OCI-LY7 (cell line): Measurements from ENCODE around the gene RNASEH2A. TPM values are rescaled to one million over a fixed set of nuclear protein-coding genes. Genes with fewer than 3 reads are reported as not detected.

Experiments used
- BruUV-seq: library from RNA; stranded (reverse); fragments of 400-500 nt; replicated peaks from 2 replicates; lab custom pipeline; 2021; lab: Mats Ljungman, UMichigan
- CTCF ChIA-PET: fragments of 300-600 bp; sonication (Branson Sonifier 250); formaldehyde crosslinking; loops from one replicate; lab custom pipeline; 2022; ENCODE audit warnings: antibody characterized with exemption; ENCODE audit not compliant: unreplicated experiment; lab: Charles Lee
- POLR2A ChIA-PET: fragments of 300-600 bp; sonication (Branson Sonifier 250); formaldehyde crosslinking; loops from one replicate; lab custom pipeline; 2022; ENCODE audit warnings: antibody characterized with exemption; lab: Charles Lee
- DNase-seq: peaks from one replicate; pipeline ENCODE4 v3.0.0-alpha.2; 2015; ENCODE audit warnings: low spot score
- H2AFZ ChIP-seq: fragments of 200-600 bp; sonication (generic), shearing (Covaris generic); 2 replicates; pipeline ENCODE4 v1.6.1; 2014; ENCODE audit warnings: mild to moderate bottlenecking, antibody characterized with exemption, low read length, moderate library complexity
- H3K27ac ChIP-seq: fragments of 200-600 bp; sonication (generic); 2 replicates; pipeline ENCODE4 v1.5.1; 2014; ENCODE audit warnings: mixed run types, low read depth, mild to moderate bottlenecking, moderate library complexity, low read length, inconsistent platforms; ENCODE audit not compliant: poor library complexity, severe bottlenecking
- H3K36me3 ChIP-seq: fragments of 200-600 bp; sonication (generic); 2 replicates; pipeline ENCODE4 v1.6.1; 2014; ENCODE audit warnings: mild to moderate bottlenecking, antibody characterized with exemption, low read length, moderate library complexity, mixed read lengths; ENCODE audit not compliant: insufficient read depth
- H3K4me1 ChIP-seq: fragments of 200-600 bp; sonication (generic); 2 replicates; pipeline ENCODE4 v1.5.1; 2014; ENCODE audit warnings: mild to moderate bottlenecking, low read length; ENCODE audit not compliant: insufficient read depth, poor library complexity, severe bottlenecking
- H3K4me2 ChIP-seq: fragments of 200-600 bp; sonication (generic); 2 replicates; pipeline ENCODE4 v1.6.1; 2014; ENCODE audit warnings: mild to moderate bottlenecking, low read length
- H3K4me3 ChIP-seq: fragments of 200-600 bp; sonication (generic); 2 replicates; pipeline ENCODE4 v1.5.1; 2014; ENCODE audit warnings: mild to moderate bottlenecking, low read depth, low read length; ENCODE audit not compliant: poor library complexity, severe bottlenecking
- H3K79me2 ChIP-seq: fragments of 200-600 bp; sonication (generic); 2 replicates; pipeline ENCODE4 v1.6.1; 2016; ENCODE audit warnings: low read depth, mild to moderate bottlenecking, low read length, moderate library complexity, mixed read lengths; ENCODE audit not compliant: insufficient read depth
- H3K9me2 ChIP-seq: fragments of 200-600 bp; sonication (generic); 2 replicates; pipeline ENCODE4 v1.6.1; 2016; ENCODE audit warnings: mild to moderate bottlenecking, low read length, mixed read lengths; ENCODE audit not compliant: insufficient read depth
- H3K9me3 ChIP-seq: fragments of 200-600 bp; sonication (generic); 2 replicates; pipeline ENCODE4 v1.6.1; 2014; ENCODE audit warnings: mild to moderate bottlenecking, mixed run types, low read length, mixed read lengths
- H4K20me1 ChIP-seq: fragments of 200-600 bp; sonication (generic); 2 replicates; pipeline ENCODE4 v1.6.1; 2014; ENCODE audit warnings: mild to moderate bottlenecking, antibody characterized with exemption, low read length, moderate library complexity, mixed read lengths; ENCODE audit not compliant: insufficient read depth
- EZH2phosphoT487 ChIP-seq: fragments of 200-600 bp; sonication (generic); IDR thresholded peaks from 2 replicates; pipeline ENCODE4 v1.6.1; 2018; ENCODE audit warnings: low read depth, borderline replicate concordance, mild to moderate bottlenecking, mixed run types, antibody characterized with exemption, low read length, moderate library complexity, mixed read lengths
- intact Hi-C: fragments of 100-400 bp; cut with micrococcal nuclease; formaldehyde crosslinking; loops from one replicate; pipeline ENCODE4 v1.10.0; 2022; ENCODE audit not compliant: unreplicated experiment
- total RNA-seq, 2 experiments: library from RNA; depleted of rRNA in 1 of 2; stranded (reverse); fragments of >200 nt in 1 of 2; shearing (Covaris generic) in 1 of 2; gene quantifications; 2 replicates each; pipeline ENCODE4 v1.2.3, GENCODE V29; 2014 to 2022
- TF ChIP-seq, protein P1 (sequence below): fragments of 200-600 bp; sonication (generic); conservative IDR thresholded peaks from 2 replicates; pipeline ENCODE4 v1.5.1; 2014; ENCODE audit warnings: mild to moderate bottlenecking, antibody characterized with exemption, low read length, moderate library complexity, mixed read lengths

The RNASEH2A gene
- total RNA-seq, 2 experiments from 2014 or later, result 86.0 to 115 TPM

DNA sequence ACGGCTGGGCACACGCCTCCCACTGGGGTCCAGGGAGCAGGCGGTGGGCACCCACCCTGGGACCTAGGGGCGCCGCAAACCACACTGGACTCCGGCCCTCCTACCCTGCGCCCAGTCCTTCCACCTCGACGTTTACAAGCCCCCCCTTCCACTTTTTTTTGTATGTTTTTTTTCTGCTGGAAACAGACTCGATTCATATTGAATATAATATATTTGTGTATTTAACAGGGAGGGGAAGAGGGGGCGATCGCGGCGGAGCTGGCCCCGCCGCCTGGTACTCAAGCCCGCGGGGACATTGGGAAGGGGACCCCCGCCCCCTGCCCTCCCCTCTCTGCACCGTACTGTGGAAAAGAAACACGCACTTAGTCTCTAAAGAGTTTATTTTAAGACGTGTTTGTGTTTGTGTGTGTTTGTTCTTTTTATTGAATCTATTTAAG is 13.5 kb upstream of the RNASEH2A start:
- H3K4me1 ChIP-seq, result peaks cover 45% of the 10 kb centered on the region
- peak overlapping the region; percentile 77 for H3K27ac ChIP-seq
- TSS peak; percentile 90 for BruUV-seq
- ChIA-PET POLR2A (interaction anchor here (0.6 to 2.2 kb wide), 7 partner anchors 9 to 59 kb away, joined by 3 to 5 read pairs (median 3); partner anchors contain the start of genes RNASEH2A, THSD8 and TRIR), CTCF (interaction anchor here (0.6 to 2.8 kb wide), 4 partner anchors 9 to 1386 kb away, joined by 3 to 20 read pairs (median 3); no protein-coding TSS in a partner anchor)
- peaks cover 8% of the 10 kb centered on the region for H3K79me2 ChIP-seq
- H3K4me2 ChIP-seq, result peak overlapping the region; percentile 95
- peak overlapping the region; percentile 84 for H3K4me3 ChIP-seq
- H3K9me3 ChIP-seq, result no peaks in the 10 kb centered on the region
- no peaks in the 10 kb centered on the region; the same call in 1 of the 2 replicates for H4K20me1 ChIP-seq
- TF ChIP-seq, protein P1, sequence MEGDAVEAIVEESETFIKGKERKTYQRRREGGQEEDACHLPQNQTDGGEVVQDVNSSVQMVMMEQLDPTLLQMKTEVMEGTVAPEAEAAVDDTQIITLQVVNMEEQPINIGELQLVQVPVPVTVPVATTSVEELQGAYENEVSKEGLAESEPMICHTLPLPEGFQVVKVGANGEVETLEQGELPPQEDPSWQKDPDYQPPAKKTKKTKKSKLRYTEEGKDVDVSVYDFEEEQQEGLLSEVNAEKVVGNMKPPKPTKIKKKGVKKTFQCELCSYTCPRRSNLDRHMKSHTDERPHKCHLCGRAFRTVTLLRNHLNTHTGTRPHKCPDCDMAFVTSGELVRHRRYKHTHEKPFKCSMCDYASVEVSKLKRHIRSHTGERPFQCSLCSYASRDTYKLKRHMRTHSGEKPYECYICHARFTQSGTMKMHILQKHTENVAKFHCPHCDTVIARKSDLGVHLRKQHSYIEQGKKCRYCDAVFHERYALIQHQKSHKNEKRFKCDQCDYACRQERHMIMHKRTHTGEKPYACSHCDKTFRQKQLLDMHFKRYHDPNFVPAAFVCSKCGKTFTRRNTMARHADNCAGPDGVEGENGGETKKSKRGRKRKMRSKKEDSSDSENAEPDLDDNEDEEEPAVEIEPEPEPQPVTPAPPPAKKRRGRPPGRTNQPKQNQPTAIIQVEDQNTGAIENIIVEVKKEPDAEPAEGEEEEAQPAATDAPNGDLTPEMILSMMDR, result no peak
- no peak for TF ChIP-seq EZH2phosphoT487
- DNase-seq, result no peak
- no peak overlapping the region; the same call in 1 of the 2 replicates for H2AFZ ChIP-seq
- no peaks in the 10 kb centered on the region for H3K9me2 ChIP-seq
- 0 out of 2 replicates have a peak, but pooled peaks cover 3% of the 10 kb centered on the region for H3K36me3 ChIP-seq
- intact Hi-C loops, result loop anchor here (2.0 to 5.0 kb wide), 2 partner anchors 58 to 71 kb away; partner anchors contain the start of genes TNPO2 and TRIR

DNA sequence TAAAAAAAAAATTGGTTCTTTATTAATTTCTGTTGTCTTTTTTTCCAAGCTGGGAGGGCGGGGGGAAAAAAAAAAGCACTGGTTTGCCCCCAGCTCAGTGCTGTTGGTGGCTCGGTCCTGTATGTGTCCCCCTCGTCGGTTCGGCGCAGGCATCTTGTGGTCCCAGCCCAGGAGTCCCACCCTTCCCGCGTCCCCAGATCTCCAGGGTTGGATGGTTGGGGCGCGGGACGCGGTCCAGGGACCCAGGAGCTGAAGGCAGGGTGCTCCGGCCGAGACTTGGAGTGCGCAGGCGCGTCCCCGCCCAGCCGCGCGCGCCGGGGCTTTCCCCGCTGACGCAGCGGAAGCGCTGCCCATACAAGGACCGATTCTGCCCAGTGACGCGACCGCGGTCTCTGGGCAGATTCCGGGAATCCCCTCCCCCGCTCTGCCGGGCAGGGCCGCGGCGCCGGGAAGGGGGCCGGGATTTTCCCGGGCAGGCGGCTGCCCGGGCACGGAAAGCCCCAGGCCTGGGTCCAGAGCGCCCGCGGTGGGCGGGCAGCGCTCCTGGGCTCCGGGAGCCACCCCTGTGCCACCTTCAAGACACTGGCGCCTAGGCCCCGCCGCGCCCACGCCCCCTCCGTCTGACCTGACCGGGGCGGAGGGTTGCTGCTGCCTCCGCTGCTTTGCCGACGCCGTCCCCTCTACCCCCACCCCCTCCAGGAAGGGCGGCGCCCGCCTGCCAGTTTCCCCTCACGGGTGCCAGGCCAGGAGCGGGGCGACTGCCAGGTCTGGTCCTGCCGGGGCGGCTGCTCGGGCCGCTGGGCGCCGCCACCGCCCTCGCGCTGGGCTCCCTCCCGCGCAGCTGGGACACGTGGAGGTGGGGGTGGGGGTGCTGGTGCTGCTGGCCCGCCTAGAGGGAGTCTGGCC is 12.8 kb upstream of the RNASEH2A start:
- CTCF ChIA-PET, result interaction anchor here (0.6 to 2.8 kb wide), 4 partner anchors 10 to 99 kb away, joined by 3 to 20 read pairs (median 6); no protein-coding TSS in a partner anchor
- Histone ChIP-seq H3K27ac (peak overlapping the region; percentile 77), H4K20me1 (no peaks in the 10 kb centered on the region; the same call in 1 of the 2 replicates), H2AFZ (no peak overlapping the region), H3K36me3 (0 out of 2 replicates have a peak, but pooled peaks cover 3% of the 10 kb centered on the region), H3K9me3 (no peaks in the 10 kb centered on the region), H3K4me3 (peak overlapping the region; percentile 84), H3K9me2 (no peaks in the 10 kb centered on the region), H3K79me2 (peaks cover 8% of the 10 kb centered on the region), H3K4me1 (peaks cover 42% of the 10 kb centered on the region), H3K4me2 (peak overlapping the region; percentile 95)
- no TSS peak for BruUV-seq
- peak; percentile 91 for DNase-seq
- POLR2A ChIA-PET, result interaction anchor here (0.6 to 2.2 kb wide), 5 partner anchors 9 to 55 kb away, joined by 3 to 5 read pairs (median 4); partner anchors contain the start of gene THSD8
- intact Hi-C loops, result loop anchor here (2.0 to 5.0 kb wide), 2 partner anchors 59 to 71 kb away; partner anchors contain the start of genes TNPO2 and TRIR
- TF ChIP-seq EZH2phosphoT487, result no peak
- TF ChIP-seq, protein P1, result no peak
